ENCODE data around the gene NAPG.
"Not testable (repeated sequence)": the region's sequence is repeated elsewhere in the genome, so short reads cannot be mapped to it uniquely, and the experiment has no call there.

The NAPG gene

DNA sequence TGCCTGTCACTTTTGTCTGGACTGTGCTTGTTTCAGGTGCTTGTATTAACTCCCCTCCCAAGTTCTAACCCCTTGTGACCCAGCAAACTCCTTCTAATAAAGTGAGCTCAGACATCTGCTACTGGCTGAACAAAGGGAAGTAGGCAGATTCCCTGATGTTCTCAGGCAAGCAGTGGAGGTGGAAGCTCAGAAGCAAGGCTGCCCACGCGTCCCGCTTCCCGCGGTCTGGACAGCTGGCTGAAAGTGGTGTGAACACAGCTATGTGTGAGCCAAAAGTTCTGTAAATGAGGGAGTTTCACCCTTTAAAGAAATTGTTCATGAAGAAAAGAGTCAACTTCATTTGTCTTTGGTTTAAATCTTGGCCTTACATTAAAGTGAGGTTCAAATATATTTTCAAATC lies 40.0 kb downstream of the NAPG start:
- no peak overlapping the region for H3K27ac ChIP-seq (ENCODE audit: low read length)
- no peaks in the 10 kb centered on the region for H3K36me3 ChIP-seq (ENCODE audit: insufficient read depth, low read length)
- no peaks in the 10 kb centered on the region for H3K4me1 ChIP-seq (ENCODE audit: insufficient read depth, low read length)
- H3K9ac ChIP-seq (ENCODE audit: low read depth, low read length), result no peak overlapping the region
- H3K79me2 ChIP-seq (ENCODE audit: insufficient read depth, low read length), result no peaks in the 10 kb centered on the region
- H4K20me1 ChIP-seq (ENCODE audit: insufficient read depth, low read length), result no peaks in the 10 kb centered on the region
- H2AFZ ChIP-seq (ENCODE audit: low read depth, low read length), result no peak overlapping the region
- DNase-seq, result no peak
- no peak overlapping the region for H3K4me3 ChIP-seq (ENCODE audit: low read depth in 1 of 2, low read length in 2 of 2)
- H3K27me3 ChIP-seq (ENCODE audit: insufficient read depth, low read length, poor library complexity), result no peaks in the 10 kb centered on the region
- ATAC-seq (ENCODE audit: insufficient read depth, low read depth), result no peak
- H3K9me3 ChIP-seq (ENCODE audit: insufficient read depth, low read length, severe bottlenecking), result no peaks in the 10 kb centered on the region
- TF ChIP-seq EZH2 (IDR thresholded peaks at IDR 0.05; ENCODE audit: borderline replicate concordance, low read depth, low read length, severe bottlenecking), result no peak
- TF ChIP-seq, protein P1, sequence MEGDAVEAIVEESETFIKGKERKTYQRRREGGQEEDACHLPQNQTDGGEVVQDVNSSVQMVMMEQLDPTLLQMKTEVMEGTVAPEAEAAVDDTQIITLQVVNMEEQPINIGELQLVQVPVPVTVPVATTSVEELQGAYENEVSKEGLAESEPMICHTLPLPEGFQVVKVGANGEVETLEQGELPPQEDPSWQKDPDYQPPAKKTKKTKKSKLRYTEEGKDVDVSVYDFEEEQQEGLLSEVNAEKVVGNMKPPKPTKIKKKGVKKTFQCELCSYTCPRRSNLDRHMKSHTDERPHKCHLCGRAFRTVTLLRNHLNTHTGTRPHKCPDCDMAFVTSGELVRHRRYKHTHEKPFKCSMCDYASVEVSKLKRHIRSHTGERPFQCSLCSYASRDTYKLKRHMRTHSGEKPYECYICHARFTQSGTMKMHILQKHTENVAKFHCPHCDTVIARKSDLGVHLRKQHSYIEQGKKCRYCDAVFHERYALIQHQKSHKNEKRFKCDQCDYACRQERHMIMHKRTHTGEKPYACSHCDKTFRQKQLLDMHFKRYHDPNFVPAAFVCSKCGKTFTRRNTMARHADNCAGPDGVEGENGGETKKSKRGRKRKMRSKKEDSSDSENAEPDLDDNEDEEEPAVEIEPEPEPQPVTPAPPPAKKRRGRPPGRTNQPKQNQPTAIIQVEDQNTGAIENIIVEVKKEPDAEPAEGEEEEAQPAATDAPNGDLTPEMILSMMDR (IDR thresholded peaks at IDR 0.05; ENCODE audit: borderline replicate concordance, extremely low read depth, low read length, poor library complexity, severe bottlenecking), result no peak
- H3K4me2 ChIP-seq (ENCODE audit: insufficient read depth, low read length), result no peak overlapping the region

GRCh38 chr18:10566390-10566789 lies 40.6 kb downstream of the NAPG start:
- Histone ChIP-seq H3K27me3 (ENCODE audit: insufficient read depth, low read length, poor library complexity) (no peaks in the 10 kb centered on the region), H2AFZ (ENCODE audit: low read depth, low read length) (no peak overlapping the region), H3K79me2 (ENCODE audit: insufficient read depth, low read length) (no peaks in the 10 kb centered on the region), H3K36me3 (ENCODE audit: insufficient read depth, low read length) (no peaks in the 10 kb centered on the region), H3K9ac (ENCODE audit: low read depth, low read length) (no peak overlapping the region), H3K4me3 (ENCODE audit: low read depth in 1 of 2, low read length in 2 of 2) (no peak overlapping the region), H3K4me2 (ENCODE audit: insufficient read depth, low read length) (no peak overlapping the region), H3K9me3 (ENCODE audit: insufficient read depth, low read length, severe bottlenecking) (no peaks in the 10 kb centered on the region), H3K27ac (ENCODE audit: low read length) (no peak overlapping the region), H3K4me1 (ENCODE audit: insufficient read depth, low read length) (no peaks in the 10 kb centered on the region), H4K20me1 (ENCODE audit: insufficient read depth, low read length) (no peaks in the 10 kb centered on the region)
- TF ChIP-seq, protein P1 (IDR thresholded peaks at IDR 0.05; ENCODE audit: borderline replicate concordance, extremely low read depth, low read length, poor library complexity, severe bottlenecking), result no peak
- TF ChIP-seq EZH2 (IDR thresholded peaks at IDR 0.05; ENCODE audit: borderline replicate concordance, low read depth, low read length, severe bottlenecking), result no peak
- ATAC-seq (ENCODE audit: insufficient read depth, low read depth) (no peak), DNase-seq (no peak)

DNA sequence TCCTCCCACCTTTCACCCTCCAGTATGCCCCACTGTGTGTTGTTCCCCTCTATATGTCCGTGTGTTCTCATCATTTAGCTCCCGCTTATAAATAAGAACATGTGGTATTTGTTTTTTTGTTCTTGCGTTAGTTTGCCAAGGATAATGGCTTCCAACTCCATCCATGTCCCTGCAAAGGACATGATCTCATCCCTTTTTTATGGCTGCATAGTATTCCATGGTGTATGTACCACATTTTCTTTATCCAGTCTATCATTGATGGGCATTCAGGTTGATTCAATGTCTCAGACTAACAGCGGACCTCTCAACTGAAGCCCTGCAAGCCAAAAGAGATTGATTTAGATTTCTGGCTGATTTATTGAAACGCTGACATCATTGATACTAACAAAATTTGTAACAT lies 44.1 kb downstream of the NAPG start:
- H3K9ac ChIP-seq (ENCODE audit: low read depth, low read length); H3K9me3 ChIP-seq (ENCODE audit: insufficient read depth, low read length, severe bottlenecking); H3K4me2 ChIP-seq (ENCODE audit: insufficient read depth, low read length); H3K27ac ChIP-seq (ENCODE audit: low read length); H3K27me3 ChIP-seq (ENCODE audit: insufficient read depth, low read length, poor library complexity); H3K4me3 ChIP-seq (ENCODE audit: low read depth in 1 of 2, low read length in 2 of 2); H4K20me1 ChIP-seq (ENCODE audit: insufficient read depth, low read length); H3K79me2 ChIP-seq (ENCODE audit: insufficient read depth, low read length); H2AFZ ChIP-seq (ENCODE audit: low read depth, low read length); H3K4me1 ChIP-seq (ENCODE audit: insufficient read depth, low read length); DNase-seq; ATAC-seq (ENCODE audit: insufficient read depth, low read depth); H3K36me3 ChIP-seq (ENCODE audit: insufficient read depth, low read length): not testable (repeated sequence)

DNA sequence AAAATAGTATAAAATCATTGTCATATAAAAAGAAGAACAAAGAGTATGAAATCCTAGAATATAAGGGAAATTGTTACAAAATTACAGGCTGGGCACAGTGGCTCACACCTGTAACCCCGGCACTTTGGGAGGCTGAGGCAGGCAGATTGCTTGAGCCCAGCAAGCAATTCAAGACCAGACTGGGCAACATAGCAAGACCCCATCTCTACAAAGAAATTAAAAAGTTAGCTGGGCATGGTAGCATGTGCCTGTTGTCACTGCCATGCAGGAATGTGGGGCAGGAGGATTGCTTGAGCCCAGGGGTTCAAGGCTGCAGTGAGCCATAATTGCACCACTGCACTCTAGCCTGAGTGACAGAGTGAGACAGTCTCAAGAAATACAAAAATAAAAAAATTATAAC lies 44.8 kb downstream of the NAPG start:
- TF ChIP-seq EZH2 (IDR thresholded peaks at IDR 0.05; ENCODE audit: borderline replicate concordance, low read depth, low read length, severe bottlenecking), result no peak
- TF ChIP-seq, protein P1 (IDR thresholded peaks at IDR 0.05; ENCODE audit: borderline replicate concordance, extremely low read depth, low read length, poor library complexity, severe bottlenecking), result no peak
- H3K4me1 ChIP-seq (ENCODE audit: insufficient read depth, low read length), result no peaks in the 10 kb centered on the region
- H3K9ac ChIP-seq (ENCODE audit: low read depth, low read length), result no peak overlapping the region
- DNase-seq (no peak), ATAC-seq (ENCODE audit: insufficient read depth, low read depth) (no peak)
- no peak overlapping the region for H3K4me3 ChIP-seq (ENCODE audit: low read depth in 1 of 2, low read length in 2 of 2)
- H3K4me2 ChIP-seq (ENCODE audit: insufficient read depth, low read length), result no peak overlapping the region
- H3K9me3 ChIP-seq (ENCODE audit: insufficient read depth, low read length, severe bottlenecking), result no peaks in the 10 kb centered on the region
- H3K36me3 ChIP-seq (ENCODE audit: insufficient read depth, low read length), result no peaks in the 10 kb centered on the region
- no peak overlapping the region for H2AFZ ChIP-seq (ENCODE audit: low read depth, low read length)
- no peak overlapping the region for H3K27ac ChIP-seq (ENCODE audit: low read length)
- H4K20me1 ChIP-seq (ENCODE audit: insufficient read depth, low read length), result no peaks in the 10 kb centered on the region
- no peaks in the 10 kb centered on the region for H3K27me3 ChIP-seq (ENCODE audit: insufficient read depth, low read length, poor library complexity)
- no peaks in the 10 kb centered on the region for H3K79me2 ChIP-seq (ENCODE audit: insufficient read depth, low read length)

Data from DND-41 (cell line).